HL-60 (cell line): Measurements from ENCODE around the gene SWI5.

Experiments used
- POLR2AphosphoS5 ChIP-seq: IDR thresholded peaks from 2 replicates; pipeline ENCODE4 v1.6.1; 2012; ENCODE audit warnings: low read depth
- TF ChIP-seq, protein P1 (sequence below): IDR thresholded peaks from one replicate; pipeline ENCODE4 v1.5.1; 2011; ENCODE audit warnings: low read length, control low read depth, inconsistent platforms; ENCODE audit not compliant: insufficient read depth

DNA sequence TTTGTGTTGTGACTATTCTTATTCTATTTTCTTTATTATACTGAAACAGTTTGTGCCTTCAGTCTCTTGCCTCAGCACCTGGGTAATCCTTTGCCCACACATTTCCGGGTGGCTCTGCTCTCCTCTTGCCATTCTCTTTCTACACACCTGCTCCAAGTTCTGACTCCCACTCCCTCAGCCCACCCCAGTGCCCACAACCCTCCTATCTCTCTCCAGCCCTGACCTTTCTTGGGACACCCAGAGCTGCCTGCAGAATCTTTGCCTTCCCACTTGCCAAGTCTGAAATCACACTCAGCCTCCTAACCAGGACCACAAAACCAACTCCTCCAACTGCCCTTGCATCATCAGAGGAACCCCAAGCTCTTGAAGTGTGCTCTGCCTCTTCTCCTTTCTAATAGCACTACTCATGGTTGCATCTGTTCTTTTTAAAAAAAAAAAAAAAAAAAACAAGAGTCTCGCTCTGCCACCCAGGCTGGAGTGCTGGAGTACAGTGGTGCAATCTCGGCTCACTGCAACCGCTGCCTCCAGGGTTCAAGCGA lies 4.1 kb downstream of the SWI5 start:
- TF ChIP-seq, protein P1, sequence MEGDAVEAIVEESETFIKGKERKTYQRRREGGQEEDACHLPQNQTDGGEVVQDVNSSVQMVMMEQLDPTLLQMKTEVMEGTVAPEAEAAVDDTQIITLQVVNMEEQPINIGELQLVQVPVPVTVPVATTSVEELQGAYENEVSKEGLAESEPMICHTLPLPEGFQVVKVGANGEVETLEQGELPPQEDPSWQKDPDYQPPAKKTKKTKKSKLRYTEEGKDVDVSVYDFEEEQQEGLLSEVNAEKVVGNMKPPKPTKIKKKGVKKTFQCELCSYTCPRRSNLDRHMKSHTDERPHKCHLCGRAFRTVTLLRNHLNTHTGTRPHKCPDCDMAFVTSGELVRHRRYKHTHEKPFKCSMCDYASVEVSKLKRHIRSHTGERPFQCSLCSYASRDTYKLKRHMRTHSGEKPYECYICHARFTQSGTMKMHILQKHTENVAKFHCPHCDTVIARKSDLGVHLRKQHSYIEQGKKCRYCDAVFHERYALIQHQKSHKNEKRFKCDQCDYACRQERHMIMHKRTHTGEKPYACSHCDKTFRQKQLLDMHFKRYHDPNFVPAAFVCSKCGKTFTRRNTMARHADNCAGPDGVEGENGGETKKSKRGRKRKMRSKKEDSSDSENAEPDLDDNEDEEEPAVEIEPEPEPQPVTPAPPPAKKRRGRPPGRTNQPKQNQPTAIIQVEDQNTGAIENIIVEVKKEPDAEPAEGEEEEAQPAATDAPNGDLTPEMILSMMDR = no peak
- peak; percentile 44; the same call in 1 of the 2 replicates for TF ChIP-seq POLR2AphosphoS5
